WTC11 (cell line): ENCODE data around the gene KRTAP4-2.
"Not testable (repeated sequence)": the region's sequence is repeated elsewhere in the genome, so short reads cannot be mapped to it uniquely, and the experiment has no call there.

ENCODE experiments used
- IRF2 ChIP-seq: sonication (generic); formaldehyde crosslinking; IDR thresholded peaks from 2 replicates; pipeline ENCODE4 v1.8.0; 2022; ENCODE audit warnings: low read depth, missing genetic modification reagents, borderline replicate concordance
- NFYB ChIP-seq: sonication (generic); formaldehyde crosslinking; conservative IDR thresholded peaks from 2 replicates; pipeline ENCODE4 v1.8.0; 2022; ENCODE audit warnings: low read depth, missing genetic modification reagents
- RELA ChIP-seq: sonication (generic); formaldehyde crosslinking; IDR thresholded peaks from 2 replicates; pipeline ENCODE4 v1.8.1; 2022; ENCODE audit warnings: missing genetic modification reagents, mild to moderate bottlenecking, borderline replicate concordance
- SP1 ChIP-seq: sonication (generic); formaldehyde crosslinking; conservative IDR thresholded peaks from 2 replicates; pipeline ENCODE4 v1.8.1; 2022; ENCODE audit warnings: missing genetic modification reagents
- TEAD4 ChIP-seq: sonication (generic); formaldehyde crosslinking; IDR thresholded peaks from 2 replicates; pipeline ENCODE4 v1.8.0; 2022; ENCODE audit warnings: mild to moderate bottlenecking, missing genetic modification reagents
- TP53 ChIP-seq: sonication (generic); formaldehyde crosslinking; IDR thresholded peaks from 2 replicates; pipeline ENCODE4 v1.8.1; 2023; ENCODE audit warnings: mild to moderate bottlenecking, missing genetic modification reagents
- ZNF263 ChIP-seq: sonication (generic); formaldehyde crosslinking; IDR thresholded peaks from 2 replicates; pipeline ENCODE4 v1.8.1; 2022; ENCODE audit warnings: low read depth, mild to moderate bottlenecking, moderate library complexity, missing genetic modification reagents
- TF ChIP-seq, protein P1 (sequence below): fragments of 200-600 bp; IDR thresholded peaks from 2 replicates; pipeline ENCODE4 v1.8.0; 2022; ENCODE audit warnings: antibody characterized with exemption
- TF ChIP-seq, protein P2 (sequence below): sonication (generic); formaldehyde crosslinking; IDR thresholded peaks from 2 replicates; pipeline ENCODE4 v1.8.1; 2022; ENCODE audit warnings: low read depth, mild to moderate bottlenecking, moderate library complexity, missing genetic modification reagents, borderline replicate concordance
- TF ChIP-seq, protein P3 (sequence below): sonication (generic); formaldehyde crosslinking; IDR thresholded peaks from 2 replicates; pipeline ENCODE4 v1.8.1; 2022; ENCODE audit warnings: mild to moderate bottlenecking, missing genetic modification reagents, moderate library complexity, borderline replicate concordance
- TF ChIP-seq, protein P4 (sequence below): sonication (generic); formaldehyde crosslinking; IDR thresholded peaks from 2 replicates; pipeline ENCODE4 v1.8.1; 2023; ENCODE audit warnings: mild to moderate bottlenecking, missing genetic modification reagents, borderline replicate concordance
- TF ChIP-seq, protein P5 (sequence below): sonication (generic); formaldehyde crosslinking; IDR thresholded peaks from 2 replicates; pipeline ENCODE4 v1.8.1; 2023; ENCODE audit warnings: mild to moderate bottlenecking, missing genetic modification reagents, moderate library complexity
- TF ChIP-seq, protein P6 (sequence below): sonication (generic); formaldehyde crosslinking; IDR thresholded peaks from 2 replicates; pipeline ENCODE4 v1.8.1; 2023; ENCODE audit warnings: mild to moderate bottlenecking, moderate library complexity, missing genetic modification reagents

DNA sequence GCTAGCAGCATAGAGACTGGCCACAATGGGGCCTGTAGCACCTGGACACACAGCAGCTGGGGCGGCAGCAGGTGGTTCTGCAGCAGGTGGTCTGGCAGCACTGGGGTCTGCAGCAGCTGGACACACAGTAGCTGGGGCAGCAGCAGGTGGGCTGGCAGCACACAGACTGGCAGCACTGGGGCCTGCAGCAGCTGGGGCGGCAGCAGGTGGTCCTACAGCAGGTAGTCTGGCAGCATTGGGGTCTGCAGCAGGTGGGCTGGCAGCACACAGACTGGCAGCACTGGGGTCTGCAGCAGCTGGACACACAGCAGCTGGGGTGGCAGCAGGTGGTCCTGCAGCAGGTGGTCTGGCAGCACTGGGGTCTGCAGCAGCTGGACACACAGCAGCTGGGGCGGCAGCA lies 17.8 kb downstream of the KRTAP4-2 start:
- not testable (repeated sequence) for TF ChIP-seq IRF2 (CRISPR knock-in tag); TEAD4 (CRISPR knock-in tag); NFYB; SP1 (CRISPR knock-in tag); RELA (CRISPR knock-in tag); ZNF263 (CRISPR knock-in tag); TP53 (CRISPR knock-in tag)
- TF ChIP-seq, protein P1, sequence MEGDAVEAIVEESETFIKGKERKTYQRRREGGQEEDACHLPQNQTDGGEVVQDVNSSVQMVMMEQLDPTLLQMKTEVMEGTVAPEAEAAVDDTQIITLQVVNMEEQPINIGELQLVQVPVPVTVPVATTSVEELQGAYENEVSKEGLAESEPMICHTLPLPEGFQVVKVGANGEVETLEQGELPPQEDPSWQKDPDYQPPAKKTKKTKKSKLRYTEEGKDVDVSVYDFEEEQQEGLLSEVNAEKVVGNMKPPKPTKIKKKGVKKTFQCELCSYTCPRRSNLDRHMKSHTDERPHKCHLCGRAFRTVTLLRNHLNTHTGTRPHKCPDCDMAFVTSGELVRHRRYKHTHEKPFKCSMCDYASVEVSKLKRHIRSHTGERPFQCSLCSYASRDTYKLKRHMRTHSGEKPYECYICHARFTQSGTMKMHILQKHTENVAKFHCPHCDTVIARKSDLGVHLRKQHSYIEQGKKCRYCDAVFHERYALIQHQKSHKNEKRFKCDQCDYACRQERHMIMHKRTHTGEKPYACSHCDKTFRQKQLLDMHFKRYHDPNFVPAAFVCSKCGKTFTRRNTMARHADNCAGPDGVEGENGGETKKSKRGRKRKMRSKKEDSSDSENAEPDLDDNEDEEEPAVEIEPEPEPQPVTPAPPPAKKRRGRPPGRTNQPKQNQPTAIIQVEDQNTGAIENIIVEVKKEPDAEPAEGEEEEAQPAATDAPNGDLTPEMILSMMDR, result not testable (repeated sequence)
- TF ChIP-seq, protein P2, sequence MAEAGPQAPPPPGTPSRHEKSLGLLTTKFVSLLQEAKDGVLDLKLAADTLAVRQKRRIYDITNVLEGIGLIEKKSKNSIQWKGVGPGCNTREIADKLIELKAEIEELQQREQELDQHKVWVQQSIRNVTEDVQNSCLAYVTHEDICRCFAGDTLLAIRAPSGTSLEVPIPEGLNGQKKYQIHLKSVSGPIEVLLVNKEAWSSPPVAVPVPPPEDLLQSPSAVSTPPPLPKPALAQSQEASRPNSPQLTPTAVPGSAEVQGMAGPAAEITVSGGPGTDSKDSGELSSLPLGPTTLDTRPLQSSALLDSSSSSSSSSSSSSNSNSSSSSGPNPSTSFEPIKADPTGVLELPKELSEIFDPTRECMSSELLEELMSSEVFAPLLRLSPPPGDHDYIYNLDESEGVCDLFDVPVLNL (CRISPR knock-in tag), result not testable (repeated sequence)
- TF ChIP-seq, protein P3, sequence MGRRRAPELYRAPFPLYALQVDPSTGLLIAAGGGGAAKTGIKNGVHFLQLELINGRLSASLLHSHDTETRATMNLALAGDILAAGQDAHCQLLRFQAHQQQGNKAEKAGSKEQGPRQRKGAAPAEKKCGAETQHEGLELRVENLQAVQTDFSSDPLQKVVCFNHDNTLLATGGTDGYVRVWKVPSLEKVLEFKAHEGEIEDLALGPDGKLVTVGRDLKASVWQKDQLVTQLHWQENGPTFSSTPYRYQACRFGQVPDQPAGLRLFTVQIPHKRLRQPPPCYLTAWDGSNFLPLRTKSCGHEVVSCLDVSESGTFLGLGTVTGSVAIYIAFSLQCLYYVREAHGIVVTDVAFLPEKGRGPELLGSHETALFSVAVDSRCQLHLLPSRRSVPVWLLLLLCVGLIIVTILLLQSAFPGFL, result not testable (repeated sequence)
- TF ChIP-seq, protein P4, sequence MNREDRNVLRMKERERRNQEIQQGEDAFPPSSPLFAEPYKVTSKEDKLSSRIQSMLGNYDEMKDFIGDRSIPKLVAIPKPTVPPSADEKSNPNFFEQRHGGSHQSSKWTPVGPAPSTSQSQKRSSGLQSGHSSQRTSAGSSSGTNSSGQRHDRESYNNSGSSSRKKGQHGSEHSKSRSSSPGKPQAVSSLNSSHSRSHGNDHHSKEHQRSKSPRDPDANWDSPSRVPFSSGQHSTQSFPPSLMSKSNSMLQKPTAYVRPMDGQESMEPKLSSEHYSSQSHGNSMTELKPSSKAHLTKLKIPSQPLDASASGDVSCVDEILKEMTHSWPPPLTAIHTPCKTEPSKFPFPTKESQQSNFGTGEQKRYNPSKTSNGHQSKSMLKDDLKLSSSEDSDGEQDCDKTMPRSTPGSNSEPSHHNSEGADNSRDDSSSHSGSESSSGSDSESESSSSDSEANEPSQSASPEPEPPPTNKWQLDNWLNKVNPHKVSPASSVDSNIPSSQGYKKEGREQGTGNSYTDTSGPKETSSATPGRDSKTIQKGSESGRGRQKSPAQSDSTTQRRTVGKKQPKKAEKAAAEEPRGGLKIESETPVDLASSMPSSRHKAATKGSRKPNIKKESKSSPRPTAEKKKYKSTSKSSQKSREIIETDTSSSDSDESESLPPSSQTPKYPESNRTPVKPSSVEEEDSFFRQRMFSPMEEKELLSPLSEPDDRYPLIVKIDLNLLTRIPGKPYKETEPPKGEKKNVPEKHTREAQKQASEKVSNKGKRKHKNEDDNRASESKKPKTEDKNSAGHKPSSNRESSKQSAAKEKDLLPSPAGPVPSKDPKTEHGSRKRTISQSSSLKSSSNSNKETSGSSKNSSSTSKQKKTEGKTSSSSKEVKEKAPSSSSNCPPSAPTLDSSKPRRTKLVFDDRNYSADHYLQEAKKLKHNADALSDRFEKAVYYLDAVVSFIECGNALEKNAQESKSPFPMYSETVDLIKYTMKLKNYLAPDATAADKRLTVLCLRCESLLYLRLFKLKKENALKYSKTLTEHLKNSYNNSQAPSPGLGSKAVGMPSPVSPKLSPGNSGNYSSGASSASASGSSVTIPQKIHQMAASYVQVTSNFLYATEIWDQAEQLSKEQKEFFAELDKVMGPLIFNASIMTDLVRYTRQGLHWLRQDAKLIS, result not testable (repeated sequence)
- TF ChIP-seq, protein P5, sequence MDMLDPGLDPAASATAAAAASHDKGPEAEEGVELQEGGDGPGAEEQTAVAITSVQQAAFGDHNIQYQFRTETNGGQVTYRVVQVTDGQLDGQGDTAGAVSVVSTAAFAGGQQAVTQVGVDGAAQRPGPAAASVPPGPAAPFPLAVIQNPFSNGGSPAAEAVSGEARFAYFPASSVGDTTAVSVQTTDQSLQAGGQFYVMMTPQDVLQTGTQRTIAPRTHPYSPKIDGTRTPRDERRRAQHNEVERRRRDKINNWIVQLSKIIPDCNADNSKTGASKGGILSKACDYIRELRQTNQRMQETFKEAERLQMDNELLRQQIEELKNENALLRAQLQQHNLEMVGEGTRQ (CRISPR knock-in tag), result not testable (repeated sequence)
- TF ChIP-seq, protein P6, sequence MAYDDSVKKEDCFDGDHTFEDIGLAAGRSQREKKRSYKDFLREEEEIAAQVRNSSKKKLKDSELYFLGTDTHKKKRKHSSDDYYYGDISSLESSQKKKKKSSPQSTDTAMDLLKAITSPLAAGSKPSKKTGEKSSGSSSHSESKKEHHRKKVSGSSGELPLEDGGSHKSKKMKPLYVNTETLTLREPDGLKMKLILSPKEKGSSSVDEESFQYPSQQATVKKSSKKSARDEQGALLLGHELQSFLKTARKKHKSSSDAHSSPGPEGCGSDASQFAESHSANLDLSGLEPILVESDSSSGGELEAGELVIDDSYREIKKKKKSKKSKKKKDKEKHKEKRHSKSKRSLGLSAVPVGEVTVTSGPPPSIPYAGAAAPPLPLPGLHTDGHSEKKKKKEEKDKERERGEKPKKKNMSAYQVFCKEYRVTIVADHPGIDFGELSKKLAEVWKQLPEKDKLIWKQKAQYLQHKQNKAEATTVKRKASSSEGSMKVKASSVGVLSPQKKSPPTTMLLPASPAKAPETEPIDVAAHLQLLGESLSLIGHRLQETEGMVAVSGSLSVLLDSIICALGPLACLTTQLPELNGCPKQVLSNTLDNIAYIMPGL (CRISPR knock-in tag), result not testable (repeated sequence)
